GM12878 (cell line): ENCODE measurements around the gene KCTD19. TPM values are rescaled to one million over a fixed set of nuclear protein-coding genes. Genes with fewer than 3 reads are reported as not detected.

Experiments used
- ATF7 ChIP-seq: fragments of 450-650 bp; IDR thresholded peaks from 2 replicates; pipeline ENCODE4 v1.6.1; 2016; ENCODE audit warnings: low read depth, mild to moderate bottlenecking
- BHLHE40 ChIP-seq, 2 experiments: fragments of 450-650 bp in 1 of 2; IDR thresholded peaks; 2 replicates each; pipeline ENCODE4 v1.6.1; 2011 to 2017; ENCODE audit warnings: low read depth in 2 of 2, borderline replicate concordance in 1 of 2, improper control_type of control experiment in 1 of 2, low read length in 1 of 2, mild to moderate bottlenecking in 1 of 2
- CEBPZ ChIP-seq: fragments of 150-350 bp; IDR thresholded peaks from 2 replicates; pipeline ENCODE4 v1.6.1; 2016; ENCODE audit warnings: low read depth, low read length
- EGR1 ChIP-seq, 2 experiments: IDR thresholded peaks; 1 replicate in 1 of 2; 2 replicates in 1 of 2; pipeline ENCODE4 v1.6.1; 2011 to 2012; ENCODE audit warnings: low read depth in 2 of 2, low read length in 2 of 2, borderline replicate concordance in 1 of 2, mild to moderate bottlenecking in 1 of 2, moderate library complexity in 1 of 2
- FOXM1 ChIP-seq: IDR thresholded peaks from 2 replicates; pipeline ENCODE4 v1.6.1; 2012; ENCODE audit warnings: low read depth, mild to moderate bottlenecking, inconsistent platforms, low read length, moderate library complexity
- HDAC6 ChIP-seq: fragments of 200-600 bp; sonication (generic); IDR thresholded peaks from one replicate; pipeline ENCODE4 v1.8.0; 2017; ENCODE audit warnings: antibody characterized with exemption; ENCODE audit not compliant: unreplicated experiment
- JUND ChIP-seq: IDR thresholded peaks from 2 replicates; pipeline ENCODE4 v1.6.1; 2012; ENCODE audit warnings: low read depth, mild to moderate bottlenecking, low read length, improper control_type of control experiment, moderate library complexity
- RELA ChIP-seq: fragments of 450-650 bp; IDR thresholded peaks from 2 replicates; pipeline ENCODE4 v1.8.0; 2014; ENCODE audit warnings: borderline replicate concordance; ENCODE audit not compliant: partially characterized antibody
- polyA plus RNA-seq, 11 experiments: library from polyadenylated mRNA; depleted of rRNA in 4 of 11; unstranded in 6 of 11; stranded (reverse) in 5 of 11; fragments of >200 nt; fragmentation: Nextera tagmentation in 4 of 11; fragmentation: Illumina TruSeq in 1 of 11; extraction: Ambion mirVana in 4 of 11; extraction: Trizol in 1 of 11; gene quantifications; 1 replicate in 1 of 11; 2 replicates in 10 of 11; pipeline versions ENCODE4 v1.2.1 to v1.2.3, GENCODE V29; 2011 to 2016; ENCODE audit warnings: inconsistent platforms in 2 of 11, missing spikeins in 2 of 11, low read depth in 1 of 11
- total RNA-seq, 4 experiments: library from RNA; depleted of rRNA in 3 of 4; stranded (reverse); fragments of >200 nt in 3 of 4; fragmentation: Illumina TruSeq in 1 of 4; extraction: Trizol in 1 of 4; gene quantifications; 2 replicates each; pipeline versions ENCODE4 v1.2.1 to v1.2.3, GENCODE V29; 2013 to 2021
- TF ChIP-seq, protein P1 (sequence below): IDR thresholded peaks from 2 replicates; pipeline ENCODE4 v1.6.1; 2012; ENCODE audit warnings: mild to moderate bottlenecking, low read depth, low read length
- TF ChIP-seq, protein P2 (sequence below): fragments of 450-650 bp; IDR thresholded peaks from 2 replicates; pipeline ENCODE4 v1.6.1; 2017; ENCODE audit warnings: antibody characterized with exemption, mild to moderate bottlenecking, moderate library complexity

The KCTD19 gene
- total and polyA plus RNA-seq, 10 of the 15 experiments (the other 5 are each of a cell fraction or from before 2014, with no cell fraction given) = 1.6 to 8.9 (median 3.9) TPM

- TF ChIP-seq, protein P1, sequence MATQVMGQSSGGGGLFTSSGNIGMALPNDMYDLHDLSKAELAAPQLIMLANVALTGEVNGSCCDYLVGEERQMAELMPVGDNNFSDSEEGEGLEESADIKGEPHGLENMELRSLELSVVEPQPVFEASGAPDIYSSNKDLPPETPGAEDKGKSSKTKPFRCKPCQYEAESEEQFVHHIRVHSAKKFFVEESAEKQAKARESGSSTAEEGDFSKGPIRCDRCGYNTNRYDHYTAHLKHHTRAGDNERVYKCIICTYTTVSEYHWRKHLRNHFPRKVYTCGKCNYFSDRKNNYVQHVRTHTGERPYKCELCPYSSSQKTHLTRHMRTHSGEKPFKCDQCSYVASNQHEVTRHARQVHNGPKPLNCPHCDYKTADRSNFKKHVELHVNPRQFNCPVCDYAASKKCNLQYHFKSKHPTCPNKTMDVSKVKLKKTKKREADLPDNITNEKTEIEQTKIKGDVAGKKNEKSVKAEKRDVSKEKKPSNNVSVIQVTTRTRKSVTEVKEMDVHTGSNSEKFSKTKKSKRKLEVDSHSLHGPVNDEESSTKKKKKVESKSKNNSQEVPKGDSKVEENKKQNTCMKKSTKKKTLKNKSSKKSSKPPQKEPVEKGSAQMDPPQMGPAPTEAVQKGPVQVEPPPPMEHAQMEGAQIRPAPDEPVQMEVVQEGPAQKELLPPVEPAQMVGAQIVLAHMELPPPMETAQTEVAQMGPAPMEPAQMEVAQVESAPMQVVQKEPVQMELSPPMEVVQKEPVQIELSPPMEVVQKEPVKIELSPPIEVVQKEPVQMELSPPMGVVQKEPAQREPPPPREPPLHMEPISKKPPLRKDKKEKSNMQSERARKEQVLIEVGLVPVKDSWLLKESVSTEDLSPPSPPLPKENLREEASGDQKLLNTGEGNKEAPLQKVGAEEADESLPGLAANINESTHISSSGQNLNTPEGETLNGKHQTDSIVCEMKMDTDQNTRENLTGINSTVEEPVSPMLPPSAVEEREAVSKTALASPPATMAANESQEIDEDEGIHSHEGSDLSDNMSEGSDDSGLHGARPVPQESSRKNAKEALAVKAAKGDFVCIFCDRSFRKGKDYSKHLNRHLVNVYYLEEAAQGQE = no peak
- no peak for TF ChIP-seq FOXM1
- TF ChIP-seq, protein P2, sequence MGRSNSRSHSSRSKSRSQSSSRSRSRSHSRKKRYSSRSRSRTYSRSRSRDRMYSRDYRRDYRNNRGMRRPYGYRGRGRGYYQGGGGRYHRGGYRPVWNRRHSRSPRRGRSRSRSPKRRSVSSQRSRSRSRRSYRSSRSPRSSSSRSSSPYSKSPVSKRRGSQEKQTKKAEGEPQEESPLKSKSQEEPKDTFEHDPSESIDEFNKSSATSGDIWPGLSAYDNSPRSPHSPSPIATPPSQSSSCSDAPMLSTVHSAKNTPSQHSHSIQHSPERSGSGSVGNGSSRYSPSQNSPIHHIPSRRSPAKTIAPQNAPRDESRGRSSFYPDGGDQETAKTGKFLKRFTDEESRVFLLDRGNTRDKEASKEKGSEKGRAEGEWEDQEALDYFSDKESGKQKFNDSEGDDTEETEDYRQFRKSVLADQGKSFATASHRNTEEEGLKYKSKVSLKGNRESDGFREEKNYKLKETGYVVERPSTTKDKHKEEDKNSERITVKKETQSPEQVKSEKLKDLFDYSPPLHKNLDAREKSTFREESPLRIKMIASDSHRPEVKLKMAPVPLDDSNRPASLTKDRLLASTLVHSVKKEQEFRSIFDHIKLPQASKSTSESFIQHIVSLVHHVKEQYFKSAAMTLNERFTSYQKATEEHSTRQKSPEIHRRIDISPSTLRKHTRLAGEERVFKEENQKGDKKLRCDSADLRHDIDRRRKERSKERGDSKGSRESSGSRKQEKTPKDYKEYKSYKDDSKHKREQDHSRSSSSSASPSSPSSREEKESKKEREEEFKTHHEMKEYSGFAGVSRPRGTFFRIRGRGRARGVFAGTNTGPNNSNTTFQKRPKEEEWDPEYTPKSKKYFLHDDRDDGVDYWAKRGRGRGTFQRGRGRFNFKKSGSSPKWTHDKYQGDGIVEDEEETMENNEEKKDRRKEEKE = no peak
- no peak for TF ChIP-seq HDAC6
- no peak for TF ChIP-seq RELA
- TF ChIP-seq EGR1 (IDR thresholded peaks at IDR 0.05; ENCODE audit: borderline replicate concordance in 1 of 2, low read depth in 2 of 2, low read length in 2 of 2) = no peak
- no peak for TF ChIP-seq CEBPZ
- TF ChIP-seq BHLHE40 (IDR thresholded peaks at IDR 0.05; ENCODE audit: borderline replicate concordance in 1 of 2, low read depth in 2 of 2, low read length in 1 of 2) = no peak
- no peak for TF ChIP-seq JUND
- no peak for TF ChIP-seq ATF7
These were observed 27.3 kb downstream of the KCTD19 start (continued) for GRCh38 chr16:67299269-67299668.
